ENCODE measurements around the gene EXOSC5.

The EXOSC5 gene

DNA sequence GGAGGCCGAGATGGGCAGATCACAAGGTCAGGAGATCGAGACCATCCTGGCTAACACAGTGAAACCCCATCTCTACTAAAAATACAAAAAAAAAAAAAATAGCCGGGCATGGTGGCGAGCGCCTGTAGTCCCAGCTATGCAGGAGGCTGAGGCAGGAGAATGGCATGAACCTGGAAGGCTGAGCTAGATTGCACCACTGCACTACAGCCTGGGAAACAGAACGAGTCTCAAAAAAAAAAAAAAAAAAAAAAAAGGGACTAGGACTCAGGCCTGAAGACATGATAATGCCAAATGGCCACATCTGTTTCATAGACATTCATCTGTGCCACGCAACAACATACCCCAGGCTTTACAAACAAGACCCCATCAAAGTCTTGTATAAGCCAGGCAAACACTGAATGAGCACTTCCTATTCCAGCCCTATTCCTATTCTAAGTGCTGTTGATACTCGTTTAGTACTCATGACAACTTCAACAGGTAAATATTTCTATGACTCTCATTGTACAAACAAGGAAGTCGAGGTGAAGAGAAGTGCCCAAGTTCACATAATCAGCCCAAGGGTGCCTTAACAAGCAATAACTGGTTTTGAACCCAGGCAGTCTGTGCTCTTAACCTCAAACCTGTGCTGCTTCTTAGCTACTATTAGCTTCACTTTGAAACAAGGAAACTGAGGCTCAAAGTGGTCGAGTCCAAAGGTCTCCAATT, 34.9 kb downstream of the EXOSC5 start:
- DNase-seq (ENCODE audit: extremely low spot score), result no peak
- POLR2A ChIA-PET, result no interaction called here
- CTCF ChIA-PET, result interaction anchor here (4.1 kb wide), 1 partner anchor 8 kb away, joined by 68 read pairs; the partner anchor contains the start of gene TGFB1
- TF ChIP-seq, protein P1, sequence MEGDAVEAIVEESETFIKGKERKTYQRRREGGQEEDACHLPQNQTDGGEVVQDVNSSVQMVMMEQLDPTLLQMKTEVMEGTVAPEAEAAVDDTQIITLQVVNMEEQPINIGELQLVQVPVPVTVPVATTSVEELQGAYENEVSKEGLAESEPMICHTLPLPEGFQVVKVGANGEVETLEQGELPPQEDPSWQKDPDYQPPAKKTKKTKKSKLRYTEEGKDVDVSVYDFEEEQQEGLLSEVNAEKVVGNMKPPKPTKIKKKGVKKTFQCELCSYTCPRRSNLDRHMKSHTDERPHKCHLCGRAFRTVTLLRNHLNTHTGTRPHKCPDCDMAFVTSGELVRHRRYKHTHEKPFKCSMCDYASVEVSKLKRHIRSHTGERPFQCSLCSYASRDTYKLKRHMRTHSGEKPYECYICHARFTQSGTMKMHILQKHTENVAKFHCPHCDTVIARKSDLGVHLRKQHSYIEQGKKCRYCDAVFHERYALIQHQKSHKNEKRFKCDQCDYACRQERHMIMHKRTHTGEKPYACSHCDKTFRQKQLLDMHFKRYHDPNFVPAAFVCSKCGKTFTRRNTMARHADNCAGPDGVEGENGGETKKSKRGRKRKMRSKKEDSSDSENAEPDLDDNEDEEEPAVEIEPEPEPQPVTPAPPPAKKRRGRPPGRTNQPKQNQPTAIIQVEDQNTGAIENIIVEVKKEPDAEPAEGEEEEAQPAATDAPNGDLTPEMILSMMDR (IDR thresholded peaks at IDR 0.05; ENCODE audit: control extremely low read depth, extremely low read depth, low read depth, missing control alignments), result no peak

DNA sequence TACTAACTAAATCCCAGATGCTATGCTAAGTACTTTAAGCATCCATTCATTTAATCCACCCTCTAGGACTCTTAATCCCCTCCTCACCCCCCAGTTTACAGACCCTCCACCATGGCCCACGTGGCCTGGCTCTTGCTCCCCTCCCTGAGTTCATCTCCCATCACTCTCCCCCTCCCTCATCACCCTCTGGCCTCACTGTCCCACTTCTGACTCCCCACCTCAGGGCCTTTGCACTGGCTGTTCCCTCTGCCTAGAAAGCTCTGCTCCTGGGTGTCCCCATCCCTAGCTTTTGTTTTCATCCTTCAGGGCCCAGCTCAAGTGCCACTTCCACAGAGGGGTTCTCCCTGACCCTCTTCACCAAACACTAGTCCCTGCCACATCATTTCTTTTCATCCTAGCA, 37.4 kb downstream of the EXOSC5 start:
- CTCF ChIA-PET, result interaction anchor here (1.5 kb wide), 1 partner anchor 8 kb away, joined by 5 read pairs; no protein-coding TSS in a partner anchor
- POLR2A ChIA-PET, result no interaction called here

DNA sequence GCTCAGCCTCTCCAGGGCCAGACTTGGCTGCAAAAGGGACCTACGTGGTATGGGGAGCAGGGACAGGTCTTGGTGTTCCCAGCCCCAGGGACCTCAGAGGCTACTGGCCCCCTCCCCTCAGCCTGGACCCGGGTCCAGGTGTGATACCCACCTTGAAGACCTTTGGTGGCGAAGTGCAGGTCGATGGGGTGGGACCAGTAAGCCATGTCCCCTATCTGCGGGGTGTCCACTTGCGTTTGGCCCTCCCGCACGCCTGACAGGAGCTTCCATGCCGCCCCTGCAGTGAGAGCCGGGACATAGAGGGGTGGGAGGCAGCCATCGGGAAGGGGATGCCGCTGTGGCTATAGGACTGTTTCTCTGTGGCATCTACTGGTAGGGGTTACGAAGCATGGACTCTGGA, 39.4 kb downstream of the EXOSC5 start:
- ChIA-PET CTCF (interaction anchor here (1.2 to 1.9 kb wide), 2 partner anchors 30 to 94 kb away, joined by 3 to 7 read pairs; partner anchors contain the start of gene HNRNPUL1), POLR2A (no interaction called here)
- DNase-seq (ENCODE audit: extremely low spot score), result no peak
- TF ChIP-seq, protein P1 (IDR thresholded peaks at IDR 0.05; ENCODE audit: control extremely low read depth, extremely low read depth, low read depth, missing control alignments), result no peak

More for the DNA sequence above, 37.4 kb downstream of the EXOSC5 start:
- TF ChIP-seq, protein P1 (IDR thresholded peaks at IDR 0.05; ENCODE audit: control extremely low read depth, extremely low read depth, low read depth, missing control alignments), result no peak
- DNase-seq (ENCODE audit: extremely low spot score), result no peak

DNA sequence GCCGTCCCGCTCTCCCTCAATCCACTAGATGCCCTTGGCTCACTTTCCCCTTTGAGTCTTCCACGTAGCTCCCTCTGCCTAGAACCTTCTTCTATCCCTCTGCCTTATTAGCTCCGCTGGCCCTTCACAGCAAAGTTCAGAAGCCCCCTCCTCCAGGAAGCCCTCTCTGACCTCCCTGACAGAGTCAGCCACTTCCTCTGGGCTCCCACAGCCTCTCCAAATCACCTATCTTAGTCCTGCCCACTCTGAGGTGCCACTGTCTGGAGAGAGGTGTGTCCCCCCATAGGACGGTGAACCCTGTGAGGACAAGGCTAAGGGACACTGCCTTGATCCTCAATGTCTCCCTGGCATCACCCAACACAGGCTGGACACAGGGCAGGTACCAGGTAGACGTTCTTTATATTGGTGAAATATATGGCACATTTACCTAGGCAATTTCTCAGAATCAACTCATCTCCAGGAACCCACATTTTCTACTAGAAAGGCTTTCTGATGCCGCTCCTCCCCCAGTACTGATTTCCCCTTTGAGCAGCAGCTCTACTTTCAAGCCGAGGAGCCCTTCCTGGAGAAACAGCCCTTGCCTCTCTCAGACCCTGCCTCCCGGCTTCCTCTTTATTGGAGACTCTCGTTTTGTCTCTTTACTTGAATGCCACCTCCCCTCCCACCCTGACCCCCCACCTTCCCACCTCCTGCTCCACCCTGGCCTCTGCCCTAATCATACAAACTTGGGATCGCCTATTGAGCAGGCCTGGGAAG, 40.0 kb downstream of the EXOSC5 start:
- ChIA-PET POLR2A (interaction anchor here (0.6 kb wide), 1 partner anchor 629 kb away, joined by 3 read pairs; no protein-coding TSS in a partner anchor), CTCF (interaction anchor here (1.9 to 6.7 kb wide), 2 partner anchors 7 to 29 kb away, joined by 7 to 68 read pairs; partner anchors contain the start of gene B9D2)
- DNase-seq (ENCODE audit: extremely low spot score), result no peak
- TF ChIP-seq, protein P1 (IDR thresholded peaks at IDR 0.05; ENCODE audit: control extremely low read depth, extremely low read depth, low read depth, missing control alignments), result no peak

DNA sequence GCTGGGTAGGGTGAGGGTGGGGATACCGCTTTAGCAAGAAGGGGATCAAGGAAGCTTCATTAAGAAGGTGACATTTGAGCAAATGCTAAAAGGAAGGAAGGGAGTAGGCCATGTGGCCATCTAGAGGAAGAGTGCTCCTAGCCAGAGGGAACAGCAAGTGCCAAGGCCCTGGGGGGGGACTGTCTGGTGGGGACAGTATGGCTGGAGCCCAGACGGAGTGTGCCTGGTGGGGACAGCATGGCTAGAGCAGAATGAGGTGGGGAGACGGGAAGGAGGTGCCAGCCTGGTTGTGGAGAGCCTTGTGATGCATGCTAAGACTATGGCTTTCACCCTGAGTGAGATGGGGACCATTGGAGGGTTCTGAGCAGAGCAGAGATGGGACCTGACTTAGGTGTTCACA, 41.4 kb downstream of the EXOSC5 start:
- no peak for DNase-seq (ENCODE audit: extremely low spot score)
- ChIA-PET CTCF (interaction anchor here (0.8 to 6.7 kb wide), 5 partner anchors 8 to 47 kb away, joined by 3 to 68 read pairs (median 3); partner anchors contain the start of gene B9D2), POLR2A (interaction anchor here (0.8 to 1.2 kb wide), 2 partner anchors 8 to 85 kb away, joined by 4 read pairs; partner anchors contain the start of gene B9D2)
- TF ChIP-seq, protein P1 (IDR thresholded peaks at IDR 0.05; ENCODE audit: control extremely low read depth, extremely low read depth, low read depth, missing control alignments), result no peak

DNA sequence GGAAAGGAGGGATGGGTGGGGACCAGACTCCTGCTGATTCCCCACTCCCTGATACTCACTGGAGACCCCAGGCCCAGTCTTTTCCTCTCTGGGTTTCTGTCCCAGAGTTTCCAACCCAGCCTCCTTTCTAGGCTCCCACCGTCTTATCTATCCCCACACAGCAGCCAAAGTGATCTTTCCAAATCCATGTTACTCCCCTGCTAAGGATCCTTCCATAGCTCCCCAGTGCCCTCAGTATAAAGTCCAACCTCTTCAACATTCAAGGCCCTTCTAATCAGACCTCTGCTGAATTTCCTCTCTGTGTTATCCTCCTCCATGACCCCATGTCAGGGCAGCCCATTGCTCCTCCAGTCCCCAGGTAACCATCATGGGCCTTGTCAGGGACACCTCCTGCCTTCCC, 42.1 kb downstream of the EXOSC5 start:
- POLR2A ChIA-PET, result interaction anchor here (1.2 kb wide), 1 partner anchor 9 kb away, joined by 4 read pairs; the partner anchor contains the start of gene B9D2
- TF ChIP-seq, protein P1 (IDR thresholded peaks at IDR 0.05; ENCODE audit: control extremely low read depth, extremely low read depth, low read depth, missing control alignments), result no peak
- CTCF ChIA-PET, result interaction anchor here (0.8 to 6.7 kb wide), 8 partner anchors 9 to 57 kb away, joined by 3 to 68 read pairs (median 3); partner anchors contain the start of gene B9D2
- DNase-seq (ENCODE audit: extremely low spot score), result no peak

All from GM10248 (cell line).